ENCODE data around the gene LRMDA. TPM values are rescaled to one million over a fixed set of nuclear protein-coding genes. Genes with fewer than 3 reads are reported as not detected.

Gene LRMDA
- total RNA-seq, 3 donors from 2014 or later (not counting 1 experiment from before 2014, with no cell fraction given) = 1.4 to 2.4 (median 2.1) TPM

DNA sequence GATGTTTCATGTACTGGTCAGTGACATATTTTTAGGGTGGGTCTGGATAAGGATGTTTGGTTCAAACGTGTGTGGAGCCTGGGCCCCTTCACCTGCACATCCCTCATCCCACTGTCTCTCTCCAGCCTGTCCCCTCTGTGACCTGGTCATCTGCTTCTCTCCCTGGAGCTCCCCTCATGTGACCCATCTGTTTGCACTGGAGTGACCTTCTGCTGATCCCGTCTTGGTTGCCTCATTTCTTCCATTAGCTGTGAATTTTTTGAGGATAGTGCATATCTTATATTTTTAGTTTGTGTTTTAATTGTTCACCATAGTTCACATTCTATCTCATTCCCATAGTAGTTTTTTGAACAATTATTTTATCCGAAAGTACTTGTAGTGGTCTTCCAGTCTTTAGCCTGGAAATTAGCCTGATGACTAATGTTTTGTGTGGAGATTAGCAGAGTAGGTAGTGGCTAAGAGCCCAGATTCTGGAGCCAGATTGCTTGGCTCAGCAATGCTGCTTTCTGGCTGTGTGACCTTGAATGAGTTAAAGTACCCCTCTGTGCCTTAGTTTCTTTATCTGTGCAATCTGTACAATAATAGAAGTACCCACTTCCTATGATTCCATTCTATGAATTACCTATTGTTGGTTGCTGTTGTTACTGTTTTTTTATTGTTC is 224.5 kb downstream of the LRMDA start:
- peaks cover 5 to 32% of the 10 kb centered on the region in 2 donors for H3K27me3 Mint-ChIP-seq (ENCODE audit: low read depth in 2 of 2)
- 84% methylated on average over 3 of the region's 3 CpGs for WGBS (ENCODE audit: insufficient coverage)
- Histone ChIP-seq H3K27me3 (ENCODE audit: control insufficient read depth, insufficient read depth, low read length) (no peaks in the 10 kb centered on the region), H3K4me3 (ENCODE audit: low read length) (no peak overlapping the region), H3K4me1 (ENCODE audit: control insufficient read depth, insufficient read depth, low read length) (no peaks in the 10 kb centered on the region), H3K36me3 (ENCODE audit: control insufficient read depth, insufficient read depth, low read length) (no peaks in the 10 kb centered on the region), H3K27ac (ENCODE audit: low read length) (no peak overlapping the region), H3K9me3 (ENCODE audit: control insufficient read depth, insufficient read depth, low read length) (no peaks in the 10 kb centered on the region)
- no peak for TF ChIP-seq CTCF (IDR thresholded peaks at IDR 0.05)
- ATAC-seq = no peak
- no peak for DNase-seq
- peaks cover 0 to 2% of the 10 kb centered on the region in 2 donors for H3K9me3 Mint-ChIP-seq
- no peak overlapping the region for H3K4me3 Mint-ChIP-seq
- intact Hi-C loops (cut with micrococcal nuclease) = no loop called here
- H3K36me3 Mint-ChIP-seq = no peaks in the 10 kb centered on the region
- H3K27ac Mint-ChIP-seq = no peak overlapping the region
- H3K4me1 Mint-ChIP-seq = no peaks in the 10 kb centered on the region

DNA sequence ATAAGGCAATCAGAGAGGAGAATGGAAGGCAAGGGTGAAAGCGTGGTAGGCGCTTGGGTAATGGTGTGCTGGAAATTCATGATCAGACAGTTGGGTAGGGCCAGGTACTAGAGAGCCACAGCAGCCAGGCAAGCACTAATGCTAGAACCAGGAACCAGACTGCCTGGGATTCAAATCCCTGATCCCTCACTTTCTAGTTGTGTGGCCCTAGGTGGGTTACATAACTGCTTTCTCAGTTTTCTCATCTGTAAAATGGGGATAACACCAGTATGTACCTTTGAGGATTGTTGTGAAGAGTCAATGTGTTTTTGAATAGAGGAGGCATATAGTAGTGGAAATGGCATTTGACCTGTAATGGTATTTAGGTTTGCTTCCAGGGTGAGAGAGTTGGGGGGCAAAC is 225.9 kb downstream of the LRMDA start:
- no peak overlapping the region for H3K27ac Mint-ChIP-seq
- ATAC-seq = no peak

GRCh38 chr10:75658036-75658435 is 226.6 kb downstream of the LRMDA start:
- 93% methylated on average over 4 of the region's 4 CpGs for WGBS (ENCODE audit: insufficient coverage)
- Mint-ChIP-seq H3K4me3 (no peak overlapping the region), H3K27ac (no peak overlapping the region), H3K27me3 (ENCODE audit: low read depth in 2 of 2) (peaks cover 5 to 39% of the 10 kb centered on the region in 2 donors), H3K4me1 (no peaks in the 10 kb centered on the region), H3K9me3 (peaks cover 0 to 2% of the 10 kb centered on the region in 2 donors), H3K36me3 (no peaks in the 10 kb centered on the region)
- intact Hi-C loops (cut with micrococcal nuclease) = no loop called here
- no peak for DNase-seq
- Histone ChIP-seq H3K4me1 (ENCODE audit: control insufficient read depth, insufficient read depth, low read length) (no peaks in the 10 kb centered on the region), H3K27ac (ENCODE audit: low read length) (no peak overlapping the region), H3K4me3 (ENCODE audit: low read length) (no peak overlapping the region), H3K27me3 (ENCODE audit: control insufficient read depth, insufficient read depth, low read length) (no peaks in the 10 kb centered on the region), H3K36me3 (ENCODE audit: control insufficient read depth, insufficient read depth, low read length) (no peaks in the 10 kb centered on the region), H3K9me3 (ENCODE audit: control insufficient read depth, insufficient read depth, low read length) (no peaks in the 10 kb centered on the region)
- ATAC-seq = no peak
- no peak for TF ChIP-seq CTCF (IDR thresholded peaks at IDR 0.05)

More for the DNA sequence above, 225.9 kb downstream of the LRMDA start:
- H3K4me3 ChIP-seq (ENCODE audit: low read length) = no peak overlapping the region
- intact Hi-C loops (cut with micrococcal nuclease) = no loop called here
- H3K9me3 ChIP-seq (ENCODE audit: control insufficient read depth, insufficient read depth, low read length) = no peaks in the 10 kb centered on the region
- no peak for TF ChIP-seq CTCF (IDR thresholded peaks at IDR 0.05)
- no peak for DNase-seq
- H3K27ac ChIP-seq (ENCODE audit: low read length) = no peak overlapping the region
- no peaks in the 10 kb centered on the region for H3K27me3 ChIP-seq (ENCODE audit: control insufficient read depth, insufficient read depth, low read length)
- Mint-ChIP-seq H3K9me3 (peaks cover 0 to 2% of the 10 kb centered on the region in 2 donors), H3K36me3 (no peaks in the 10 kb centered on the region), H3K4me3 (no peak overlapping the region), H3K27me3 (ENCODE audit: low read depth in 2 of 2) (peaks cover 5 to 39% of the 10 kb centered on the region in 2 donors), H3K4me1 (no peaks in the 10 kb centered on the region)
- H3K4me1 ChIP-seq (ENCODE audit: control insufficient read depth, insufficient read depth, low read length) = no peaks in the 10 kb centered on the region
- H3K36me3 ChIP-seq (ENCODE audit: control insufficient read depth, insufficient read depth, low read length) = no peaks in the 10 kb centered on the region
- 95% methylated on average over 2 of the region's 2 CpGs for WGBS (ENCODE audit: insufficient coverage)

- TF ChIP-seq CTCF (IDR thresholded peaks at IDR 0.05) = no peak
- no peak for ATAC-seq
- Mint-ChIP-seq H3K4me1 (no peaks in the 10 kb centered on the region), H3K9me3 (peaks cover 0 to 2% of the 10 kb centered on the region in 2 donors), H3K27me3 (ENCODE audit: low read depth in 2 of 2) (peaks cover 5 to 39% of the 10 kb centered on the region in 2 donors), H3K4me3 (no peak overlapping the region), H3K27ac (no peak overlapping the region), H3K36me3 (no peaks in the 10 kb centered on the region)
- H3K4me1 ChIP-seq (ENCODE audit: control insufficient read depth, insufficient read depth, low read length) = no peaks in the 10 kb centered on the region
- H3K4me3 ChIP-seq (ENCODE audit: low read length) = no peak overlapping the region
- no peak overlapping the region for H3K27ac ChIP-seq (ENCODE audit: low read length)
- intact Hi-C loops (cut with micrococcal nuclease) = no loop called here
- H3K36me3 ChIP-seq (ENCODE audit: control insufficient read depth, insufficient read depth, low read length) = no peaks in the 10 kb centered on the region
- DNase-seq = no peak
- 93% methylated on average over 1 of the region's 1 CpG for WGBS (ENCODE audit: insufficient coverage)
- no peaks in the 10 kb centered on the region for H3K9me3 ChIP-seq (ENCODE audit: control insufficient read depth, insufficient read depth, low read length)
- H3K27me3 ChIP-seq (ENCODE audit: control insufficient read depth, insufficient read depth, low read length) = no peaks in the 10 kb centered on the region
Measured at GRCh38 chr10:75658496-75658895, 227.1 kb downstream of the LRMDA start.

Measured in natural killer cell (primary cell).